Liver (tissue), 9 donors: ENCODE data around the gene C10orf105. TPM values are rescaled to one million over a fixed set of nuclear protein-coding genes. Genes with fewer than 3 reads are reported as not detected.

Source experiments
- DNase-seq: peaks from one replicate; pipeline ENCODE4 v3.0.0-alpha.2; 2017; ENCODE audit warnings: low spot score
- H3K27ac ChIP-seq, 2 donors: one replicate each; pipeline ENCODE4 v1.7.0; 2013; ENCODE audit warnings: inconsistent platforms in 2 of 2, low read length in 2 of 2, control low read depth in 1 of 2, low read depth in 1 of 2, mild to moderate bottlenecking in 1 of 2
- H3K27me3 ChIP-seq, 4 donors: one replicate each; pipeline versions ENCODE4 v1.6.1 to v1.7.0; 2013; ENCODE audit warnings: low read length in 3 of 4, inconsistent platforms in 1 of 4, mild to moderate bottlenecking in 1 of 4, moderate library complexity in 1 of 4; ENCODE audit not compliant: control insufficient read depth in 4 of 4, insufficient read depth in 4 of 4
- H3K36me3 ChIP-seq, 4 donors: one replicate each; pipeline versions ENCODE4 v1.6.1 to v1.7.0; 2013; ENCODE audit warnings: low read length in 3 of 4, mild to moderate bottlenecking in 3 of 4, low read depth in 1 of 4, moderate library complexity in 1 of 4; ENCODE audit not compliant: control insufficient read depth in 4 of 4, insufficient read depth in 3 of 4
- H3K4me1 ChIP-seq, 4 donors: one replicate each; pipeline versions ENCODE4 v1.6.1 to v1.7.0; 2013; ENCODE audit warnings: low read length in 3 of 4, mild to moderate bottlenecking in 3 of 4, moderate library complexity in 1 of 4; ENCODE audit not compliant: control insufficient read depth in 4 of 4, insufficient read depth in 4 of 4
- H3K4me3 ChIP-seq, 3 donors: one replicate each; pipeline versions ENCODE4 v1.6.1 to v1.7.0; 2013; ENCODE audit warnings: low read length in 3 of 3, control low read depth in 1 of 3, low read depth in 1 of 3, mild to moderate bottlenecking in 1 of 3
- H3K9ac ChIP-seq, 2 donors: one replicate each; pipeline ENCODE4 v1.7.0; 2013; ENCODE audit warnings: low read length in 2 of 2, mild to moderate bottlenecking in 2 of 2, moderate library complexity in 2 of 2, control low read depth in 1 of 2, low read depth in 1 of 2
- H3K9me3 ChIP-seq, 4 donors: one replicate each; pipeline versions ENCODE4 v1.6.1 to v1.7.0; 2013; ENCODE audit warnings: low read length in 3 of 4; ENCODE audit not compliant: control insufficient read depth in 4 of 4
- EGR1 ChIP-seq, 2 donors: IDR thresholded peaks; 2 replicates each; pipeline ENCODE4 v1.6.1; 2016 to 2018; ENCODE audit warnings: antibody characterized with exemption in 2 of 2, low read depth in 2 of 2
- FOXA1 ChIP-seq: IDR thresholded peaks from 2 replicates; pipeline ENCODE4 v1.6.1; 2016; ENCODE audit warnings: antibody characterized with exemption
- FOXA2 ChIP-seq: IDR thresholded peaks from 2 replicates; pipeline ENCODE4 v1.6.1; 2016; ENCODE audit warnings: antibody characterized with exemption
- GABPA ChIP-seq, 2 donors: IDR thresholded peaks in 1 of 2; conservative IDR thresholded peaks in 1 of 2; 2 replicates each; pipeline ENCODE4 v1.6.1; 2016; ENCODE audit warnings: antibody characterized with exemption in 2 of 2, mild to moderate bottlenecking in 1 of 2, moderate library complexity in 1 of 2
- HNF4A ChIP-seq, 2 donors: conservative IDR thresholded peaks; 2 replicates each; pipeline ENCODE4 v1.6.1; 2016; ENCODE audit warnings: antibody characterized with exemption in 2 of 2, mild to moderate bottlenecking in 2 of 2
- JUND ChIP-seq, 2 donors: IDR thresholded peaks; 2 replicates each; pipeline ENCODE4 v1.6.1; 2016; ENCODE audit warnings: antibody characterized with exemption in 2 of 2
- NR2F2 ChIP-seq: IDR thresholded peaks from 2 replicates; pipeline ENCODE4 v1.6.1; 2016; ENCODE audit warnings: antibody characterized with exemption
- RAD21 ChIP-seq, 2 donors: IDR thresholded peaks; 2 replicates each; pipeline ENCODE4 v1.6.1; 2016; ENCODE audit warnings: antibody characterized with exemption in 2 of 2, mild to moderate bottlenecking in 2 of 2
- RXRA ChIP-seq, 2 donors: IDR thresholded peaks; 2 replicates each; pipeline ENCODE4 v1.6.1; 2017 to 2018; ENCODE audit warnings: antibody characterized with exemption in 2 of 2, mild to moderate bottlenecking in 1 of 2
- SP1 ChIP-seq: IDR thresholded peaks from 2 replicates; pipeline ENCODE4 v1.6.1; 2018; ENCODE audit warnings: antibody characterized with exemption, mild to moderate bottlenecking
- YY1 ChIP-seq: IDR thresholded peaks from 2 replicates; pipeline ENCODE4 v1.6.1; 2016; ENCODE audit warnings: antibody characterized with exemption, mild to moderate bottlenecking
- WGBS: extraction: QIAGEN DNeasy Blood & Tissue Kit; methylation state at CpG from one replicate; pipeline ENCODE4 v1.1.7; 2013; 5-methylcytosine and 5-hydroxymethylcytosine counted together
- polyA plus RNA-seq, 2 donors: library from polyadenylated mRNA; stranded (reverse) in 1 of 2; unstranded in 1 of 2; fragments of 200-250 nt in 1 of 2; fragments of >200 nt in 1 of 2; fragmentation: Nextera tagmentation in 1 of 2; extraction: Ambion mirVana in 1 of 2; gene quantifications; one replicate each; pipeline versions ENCODE4 v1.2.1 to v1.2.3, GENCODE V29; 2013 to 2015
- total RNA-seq, 2 donors: library from RNA; depleted of rRNA; stranded (reverse); fragments of >200 nt; gene quantifications; one replicate each; pipeline ENCODE4 v1.2.3, GENCODE V29; 2014
- TF ChIP-seq, protein P1 (sequence below): IDR thresholded peaks from 2 replicates; pipeline ENCODE4 v1.6.1; 2016; ENCODE audit warnings: antibody characterized with exemption
- TF ChIP-seq, protein P2 (sequence below): IDR thresholded peaks from 2 replicates; pipeline ENCODE4 v1.6.1; 2016; ENCODE audit warnings: antibody characterized with exemption
- TF ChIP-seq, protein P3 (sequence below): fragments of 150-350 bp; IDR thresholded peaks from 2 replicates; pipeline ENCODE4 v1.5.1; 2017; ENCODE audit warnings: improper control_type of control experiment, low read depth, low read length; ENCODE audit not compliant: missing input control
- TF ChIP-seq, protein P4 (sequence below): IDR thresholded peaks from 2 replicates; pipeline ENCODE4 v1.6.1; 2016; ENCODE audit warnings: antibody characterized with exemption
- TF ChIP-seq, protein P5 (sequence below): IDR thresholded peaks from 2 replicates; pipeline ENCODE4 v1.6.1; 2016; ENCODE audit warnings: antibody characterized with exemption, mild to moderate bottlenecking
- donor health status: healthy.
- donor health status: healthy.
- donor health status: healthy.
- donor health status: healthy.
- donor health status: healthy.

The C10orf105 gene
- total and polyA plus RNA-seq, 4 donors, result under 0.01 to 0.07 TPM; not detected in 2

DNA sequence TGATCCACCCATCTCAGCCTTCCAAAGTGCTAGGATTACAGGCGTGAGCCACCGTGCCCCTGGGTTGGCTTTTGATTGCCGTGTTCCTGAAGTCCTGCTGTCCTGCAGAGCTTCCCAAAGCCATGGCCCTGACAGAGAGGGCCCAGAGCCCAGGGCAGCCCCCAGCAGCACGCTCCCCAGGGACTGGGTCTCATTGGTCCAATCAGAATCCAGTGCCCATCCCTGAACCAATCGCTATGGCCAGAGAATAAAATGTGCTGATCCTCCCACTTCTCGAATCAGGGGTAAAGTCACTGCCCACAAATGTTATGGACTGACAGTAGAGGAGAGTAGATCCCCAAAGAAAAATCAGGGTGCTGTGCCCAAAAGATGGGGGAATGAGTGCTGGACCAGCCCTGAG lies 5.0 kb upstream of the C10orf105 start (continued):
- TF ChIP-seq, protein P1, sequence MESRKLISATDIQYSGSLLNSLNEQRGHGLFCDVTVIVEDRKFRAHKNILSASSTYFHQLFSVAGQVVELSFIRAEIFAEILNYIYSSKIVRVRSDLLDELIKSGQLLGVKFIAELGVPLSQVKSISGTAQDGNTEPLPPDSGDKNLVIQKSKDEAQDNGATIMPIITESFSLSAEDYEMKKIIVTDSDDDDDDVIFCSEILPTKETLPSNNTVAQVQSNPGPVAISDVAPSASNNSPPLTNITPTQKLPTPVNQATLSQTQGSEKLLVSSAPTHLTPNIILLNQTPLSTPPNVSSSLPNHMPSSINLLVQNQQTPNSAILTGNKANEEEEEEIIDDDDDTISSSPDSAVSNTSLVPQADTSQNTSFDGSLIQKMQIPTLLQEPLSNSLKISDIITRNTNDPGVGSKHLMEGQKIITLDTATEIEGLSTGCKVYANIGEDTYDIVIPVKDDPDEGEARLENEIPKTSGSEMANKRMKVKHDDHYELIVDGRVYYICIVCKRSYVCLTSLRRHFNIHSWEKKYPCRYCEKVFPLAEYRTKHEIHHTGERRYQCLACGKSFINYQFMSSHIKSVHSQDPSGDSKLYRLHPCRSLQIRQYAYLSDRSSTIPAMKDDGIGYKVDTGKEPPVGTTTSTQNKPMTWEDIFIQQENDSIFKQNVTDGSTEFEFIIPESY, result no peak
- no peak for TF ChIP-seq SP1
- TF ChIP-seq FOXA1, result no peak
- TF ChIP-seq NR2F2, result no peak

DNA sequence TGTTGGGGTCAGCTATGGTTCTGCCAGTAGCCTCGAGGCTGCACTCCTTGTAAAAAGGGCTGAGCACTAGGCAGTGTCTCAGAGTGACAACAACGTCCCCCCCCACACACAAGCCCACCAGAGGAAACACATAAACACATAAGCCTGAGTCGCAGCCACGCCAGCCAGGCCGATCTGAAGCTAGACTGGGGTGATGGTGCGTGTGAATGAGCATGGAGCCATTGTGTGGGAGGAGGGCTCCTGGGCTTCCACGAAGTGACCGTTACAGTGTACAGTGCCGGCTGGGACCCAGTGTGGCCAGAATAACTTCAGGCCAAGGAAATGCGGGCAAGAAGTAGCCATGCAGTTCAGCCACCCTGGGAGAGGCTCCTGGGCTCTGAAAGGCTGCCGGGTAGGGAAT lies 3.7 kb upstream of the C10orf105 start:
- no peaks in the 10 kb centered on the region for H3K9me3 ChIP-seq
- DNase-seq, result no peak
- H3K9ac ChIP-seq, result no peak overlapping the region
- WGBS, result 96% methylated on average over 11 of the region's 11 CpGs
- no peak for TF ChIP-seq SP1
- TF ChIP-seq RXRA (IDR thresholded peaks at IDR 0.05), result no peak
- no peak for TF ChIP-seq GABPA (IDR thresholded peaks at IDR 0.05 in 1 of 2, conservative IDR thresholded peaks at IDR 0.05 in 1 of 2)
- H3K27ac ChIP-seq, result no peak overlapping the region
- H3K27me3 ChIP-seq, result no peaks in the 10 kb centered on the region
- H3K36me3 ChIP-seq, result no peaks in the 10 kb centered on the region
- H3K4me1 ChIP-seq, result peaks cover 0 to 8% (median 4%) of the 10 kb centered on the region in 4 donors
- H3K4me3 ChIP-seq, result no peak overlapping the region

DNA sequence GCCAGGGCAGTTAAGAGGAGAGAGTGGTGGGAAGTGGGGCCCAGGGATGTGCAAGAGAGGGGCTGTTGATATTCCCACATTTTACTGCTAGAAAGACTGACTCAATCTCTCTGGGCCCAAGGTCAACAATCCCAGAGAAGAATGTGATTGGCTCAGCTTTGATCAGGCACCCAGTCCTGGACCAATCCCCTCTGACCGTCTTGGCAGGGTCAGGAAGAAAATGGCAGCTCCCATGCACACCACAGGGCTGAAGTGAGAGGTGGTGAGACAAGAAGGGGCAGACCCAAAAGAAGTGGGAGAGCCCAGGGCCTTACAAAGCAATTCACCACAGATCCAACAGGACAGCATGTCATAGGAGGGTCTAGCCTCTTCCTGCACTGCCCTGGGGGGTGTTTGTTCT lies 3.3 kb upstream of the C10orf105 start:
- Histone ChIP-seq H3K36me3 (no peaks in the 10 kb centered on the region), H3K4me3 (no peak overlapping the region), H3K27ac (no peak overlapping the region), H3K9me3 (no peaks in the 10 kb centered on the region), H3K27me3 (no peaks in the 10 kb centered on the region), H3K9ac (no peak overlapping the region), H3K4me1 (peaks cover 0 to 7% (median 3%) of the 10 kb centered on the region in 4 donors)
- WGBS, result 90% methylated on average over 1 of the region's 1 CpG
- no peak for TF ChIP-seq FOXA1
- no peak for TF ChIP-seq GABPA (IDR thresholded peaks at IDR 0.05 in 1 of 2, conservative IDR thresholded peaks at IDR 0.05 in 1 of 2)
- DNase-seq, result no peak

DNA sequence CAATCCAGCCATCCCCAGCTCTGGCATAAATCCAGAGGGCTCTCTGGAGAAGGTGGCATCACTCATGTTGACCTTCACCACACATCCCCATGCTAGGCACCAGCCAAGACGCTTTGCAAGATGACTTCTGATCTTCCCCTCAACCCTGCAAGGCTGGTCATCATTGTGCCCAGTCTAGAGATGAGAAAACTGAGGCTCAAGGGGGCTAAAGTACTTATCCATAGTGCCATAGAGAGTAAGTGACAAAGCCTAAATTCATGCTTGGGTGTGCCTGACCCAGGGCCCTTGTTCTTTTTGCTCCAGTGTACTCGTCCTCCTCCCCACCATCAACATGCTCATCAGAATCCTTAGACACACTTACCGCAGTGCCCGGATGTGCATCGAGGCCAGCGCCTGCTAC lies 1.7 kb upstream of the C10orf105 start:
- Histone ChIP-seq H3K4me3 (no peak overlapping the region), H3K36me3 (no peaks in the 10 kb centered on the region), H3K27ac (no peak overlapping the region), H3K27me3 (no peaks in the 10 kb centered on the region), H3K9me3 (no peaks in the 10 kb centered on the region), H3K4me1 (no peaks in the 10 kb centered on the region), H3K9ac (no peak overlapping the region)
- DNase-seq, result no peak
- 93% methylated on average over 6 of the region's 6 CpGs for WGBS
- no peak for TF ChIP-seq FOXA1
- TF ChIP-seq JUND (IDR thresholded peaks at IDR 0.05), result no peak
- no peak for TF ChIP-seq YY1
- no peak for TF ChIP-seq EGR1 (IDR thresholded peaks at IDR 0.05; ENCODE audit: low read depth in 2 of 2)
- no peak for TF ChIP-seq NR2F2
- TF ChIP-seq RAD21 (IDR thresholded peaks at IDR 0.05), result no peak
- TF ChIP-seq, protein P2, sequence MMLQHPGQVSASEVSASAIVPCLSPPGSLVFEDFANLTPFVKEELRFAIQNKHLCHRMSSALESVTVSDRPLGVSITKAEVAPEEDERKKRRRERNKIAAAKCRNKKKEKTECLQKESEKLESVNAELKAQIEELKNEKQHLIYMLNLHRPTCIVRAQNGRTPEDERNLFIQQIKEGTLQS, result no peak
- TF ChIP-seq FOXA2, result no peak
- no peak for TF ChIP-seq RXRA (IDR thresholded peaks at IDR 0.05)
- TF ChIP-seq, protein P3, sequence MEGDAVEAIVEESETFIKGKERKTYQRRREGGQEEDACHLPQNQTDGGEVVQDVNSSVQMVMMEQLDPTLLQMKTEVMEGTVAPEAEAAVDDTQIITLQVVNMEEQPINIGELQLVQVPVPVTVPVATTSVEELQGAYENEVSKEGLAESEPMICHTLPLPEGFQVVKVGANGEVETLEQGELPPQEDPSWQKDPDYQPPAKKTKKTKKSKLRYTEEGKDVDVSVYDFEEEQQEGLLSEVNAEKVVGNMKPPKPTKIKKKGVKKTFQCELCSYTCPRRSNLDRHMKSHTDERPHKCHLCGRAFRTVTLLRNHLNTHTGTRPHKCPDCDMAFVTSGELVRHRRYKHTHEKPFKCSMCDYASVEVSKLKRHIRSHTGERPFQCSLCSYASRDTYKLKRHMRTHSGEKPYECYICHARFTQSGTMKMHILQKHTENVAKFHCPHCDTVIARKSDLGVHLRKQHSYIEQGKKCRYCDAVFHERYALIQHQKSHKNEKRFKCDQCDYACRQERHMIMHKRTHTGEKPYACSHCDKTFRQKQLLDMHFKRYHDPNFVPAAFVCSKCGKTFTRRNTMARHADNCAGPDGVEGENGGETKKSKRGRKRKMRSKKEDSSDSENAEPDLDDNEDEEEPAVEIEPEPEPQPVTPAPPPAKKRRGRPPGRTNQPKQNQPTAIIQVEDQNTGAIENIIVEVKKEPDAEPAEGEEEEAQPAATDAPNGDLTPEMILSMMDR, result no peak
- no peak for TF ChIP-seq GABPA (IDR thresholded peaks at IDR 0.05 in 1 of 2, conservative IDR thresholded peaks at IDR 0.05 in 1 of 2)
- no peak for TF ChIP-seq SP1
- TF ChIP-seq, protein P4, sequence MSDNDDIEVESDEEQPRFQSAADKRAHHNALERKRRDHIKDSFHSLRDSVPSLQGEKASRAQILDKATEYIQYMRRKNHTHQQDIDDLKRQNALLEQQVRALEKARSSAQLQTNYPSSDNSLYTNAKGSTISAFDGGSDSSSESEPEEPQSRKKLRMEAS, result no peak
- TF ChIP-seq, protein P5, sequence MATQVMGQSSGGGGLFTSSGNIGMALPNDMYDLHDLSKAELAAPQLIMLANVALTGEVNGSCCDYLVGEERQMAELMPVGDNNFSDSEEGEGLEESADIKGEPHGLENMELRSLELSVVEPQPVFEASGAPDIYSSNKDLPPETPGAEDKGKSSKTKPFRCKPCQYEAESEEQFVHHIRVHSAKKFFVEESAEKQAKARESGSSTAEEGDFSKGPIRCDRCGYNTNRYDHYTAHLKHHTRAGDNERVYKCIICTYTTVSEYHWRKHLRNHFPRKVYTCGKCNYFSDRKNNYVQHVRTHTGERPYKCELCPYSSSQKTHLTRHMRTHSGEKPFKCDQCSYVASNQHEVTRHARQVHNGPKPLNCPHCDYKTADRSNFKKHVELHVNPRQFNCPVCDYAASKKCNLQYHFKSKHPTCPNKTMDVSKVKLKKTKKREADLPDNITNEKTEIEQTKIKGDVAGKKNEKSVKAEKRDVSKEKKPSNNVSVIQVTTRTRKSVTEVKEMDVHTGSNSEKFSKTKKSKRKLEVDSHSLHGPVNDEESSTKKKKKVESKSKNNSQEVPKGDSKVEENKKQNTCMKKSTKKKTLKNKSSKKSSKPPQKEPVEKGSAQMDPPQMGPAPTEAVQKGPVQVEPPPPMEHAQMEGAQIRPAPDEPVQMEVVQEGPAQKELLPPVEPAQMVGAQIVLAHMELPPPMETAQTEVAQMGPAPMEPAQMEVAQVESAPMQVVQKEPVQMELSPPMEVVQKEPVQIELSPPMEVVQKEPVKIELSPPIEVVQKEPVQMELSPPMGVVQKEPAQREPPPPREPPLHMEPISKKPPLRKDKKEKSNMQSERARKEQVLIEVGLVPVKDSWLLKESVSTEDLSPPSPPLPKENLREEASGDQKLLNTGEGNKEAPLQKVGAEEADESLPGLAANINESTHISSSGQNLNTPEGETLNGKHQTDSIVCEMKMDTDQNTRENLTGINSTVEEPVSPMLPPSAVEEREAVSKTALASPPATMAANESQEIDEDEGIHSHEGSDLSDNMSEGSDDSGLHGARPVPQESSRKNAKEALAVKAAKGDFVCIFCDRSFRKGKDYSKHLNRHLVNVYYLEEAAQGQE, result no peak
- TF ChIP-seq HNF4A (conservative IDR thresholded peaks at IDR 0.05), result no peak
- TF ChIP-seq, protein P1, result no peak
